Adipose tissue (tissue), 3 donors: Measurements from ENCODE around the gene CLIP1. TPM values are rescaled to one million over a fixed set of nuclear protein-coding genes. Genes with fewer than 3 reads are reported as not detected.
"Not testable (repeated sequence)": the region's sequence is repeated elsewhere in the genome, so short reads cannot be mapped to it uniquely, and the experiment has no call there.

ENCODE experiments used
- H3K27ac ChIP-seq: one replicate; pipeline ENCODE4 v1.5.1; 2013; ENCODE audit warnings: low read depth, low read length
- WGBS, 3 donors: extraction: QIAGEN DNeasy Blood & Tissue Kit; methylation state at CpG; one replicate each; pipeline ENCODE4 v1.1.7; 2013; 5-methylcytosine and 5-hydroxymethylcytosine counted together
- polyA plus RNA-seq, 3 donors: library from polyadenylated mRNA; stranded (reverse); fragments of 200-250 nt; gene quantifications; one replicate each; pipeline ENCODE4 v1.2.3, GENCODE V29; 2013
- donor health status: healthy with polysubstance abuse.
- donor health status: Bipolar disorder and iron deficiency.
- donor health status: healthy.

The CLIP1 gene
- polyA plus RNA-seq, 3 donors, result 11.9 to 29.0 (median 26.0) TPM

- H3K27ac ChIP-seq, result not testable (repeated sequence)
- 73 to 87% (median 81%) methylated on average over 5 of the region's 5 CpGs for WGBS, 3 donors
Observed at GRCh38 chr12:122444071-122444470, 21.6 kb upstream of the CLIP1 start.

- H3K27ac ChIP-seq, result not testable (repeated sequence)
- WGBS, 3 donors, result 94 to 96% (median 95%) methylated on average over 7 to 8 of the region's 8 CpGs
Observed at GRCh38 chr12:122438822-122439221, 16.4 kb upstream of the CLIP1 start.

- WGBS, 3 donors, result 53 to 68% (median 60%) methylated on average over 8 of the region's 8 CpGs
- H3K27ac ChIP-seq, result no peak overlapping the region
Observed at GRCh38 chr12:122437656-122438121, 15.2 kb upstream of the CLIP1 start.

GRCh38 chr12:122435186-122435585 is 12.7 kb upstream of the CLIP1 start:
- H3K27ac ChIP-seq, result no peak overlapping the region
- 91 to 97% (median 96%) methylated on average over 4 of the region's 4 CpGs for WGBS, 3 donors

- H3K27ac ChIP-seq, result not testable (repeated sequence)
- WGBS, 3 donors, result 95 to 99% (median 96%) methylated on average over 5 of the region's 5 CpGs
Observed at GRCh38 chr12:122429043-122429442, 6.6 kb upstream of the CLIP1 start.

GRCh38 chr12:122427403-122427802 is 4.9 kb upstream of the CLIP1 start:
- 94 to 98% (median 95%) methylated on average over 9 of the region's 9 CpGs for WGBS, 3 donors
- H3K27ac ChIP-seq, result no peak overlapping the region

- 13 to 16% (median 14%) methylated on average over 21 of the region's 21 CpGs for WGBS, 3 donors
- H3K27ac ChIP-seq, result no peak overlapping the region
Observed at GRCh38 chr12:122423258-122424165, 1.0 kb upstream of the CLIP1 start.

GRCh38 chr12:122422730-122423257 is 325 bp upstream of the CLIP1 start:
- H3K27ac ChIP-seq, result no peak overlapping the region
- WGBS, 3 donors, result 0 to 2% (median 1%) methylated on average over 20 to 39 of the region's 39 CpGs

- H3K27ac ChIP-seq, result peak overlapping the region; percentile 94
- WGBS, 3 donors, result 3 to 5% (median 3%) methylated on average over 14 of the region's 14 CpGs
Observed at GRCh38 chr12:122421187-122421820, 1.2 kb downstream of the CLIP1 start.

- peak overlapping the region; percentile 94 for H3K27ac ChIP-seq
- 51 to 84% (median 80%) methylated on average over 17 of the region's 17 CpGs for WGBS, 3 donors
Observed at GRCh38 chr12:122420471-122421162, 1.9 kb downstream of the CLIP1 start.

GRCh38 chr12:122419094-122419493 is 3.4 kb downstream of the CLIP1 start:
- 82 to 96% (median 94%) methylated on average over 3 of the region's 3 CpGs for WGBS, 3 donors
- H3K27ac ChIP-seq, result not testable (repeated sequence)

GRCh38 chr12:122415665-122416064 is 6.8 kb downstream of the CLIP1 start:
- H3K27ac ChIP-seq, result not testable (repeated sequence)
- WGBS, 3 donors, result 94 to 95% (median 95%) methylated on average over 7 of the region's 7 CpGs

GRCh38 chr12:122413516-122414404 is 8.7 kb downstream of the CLIP1 start:
- 79 to 88% (median 85%) methylated on average over 5 of the region's 5 CpGs for WGBS, 3 donors

GRCh38 chr12:122412851-122413433 is 9.5 kb downstream of the CLIP1 start:
- no peak overlapping the region for H3K27ac ChIP-seq

More at GRCh38 chr12:122413516-122414404, 8.7 kb downstream of the CLIP1 start:
- H3K27ac ChIP-seq, result no peak overlapping the region

GRCh38 chr12:122411537-122411936 is 10.9 kb downstream of the CLIP1 start:
- no peak overlapping the region for H3K27ac ChIP-seq

More at GRCh38 chr12:122412851-122413433, 9.5 kb downstream of the CLIP1 start:
- WGBS, 3 donors, result 35 to 73% (median 48%) methylated on average over 4 of the region's 4 CpGs

GRCh38 chr12:122407208-122407607 is 15.3 kb downstream of the CLIP1 start:
- 80 to 98% (median 94%) methylated on average over 3 of the region's 3 CpGs for WGBS, 3 donors
- no peak overlapping the region for H3K27ac ChIP-seq

More at GRCh38 chr12:122411537-122411936, 10.9 kb downstream of the CLIP1 start:
- 70 to 92% (median 88%) methylated on average over 3 of the region's 3 CpGs for WGBS, 3 donors

GRCh38 chr12:122406701-122407164 is 15.7 kb downstream of the CLIP1 start:
- WGBS, 3 donors, result 52 to 71% (median 71%) methylated on average over 3 of the region's 3 CpGs

More at GRCh38 chr12:122406701-122407164, 15.7 kb downstream of the CLIP1 start:
- H3K27ac ChIP-seq, result no peak overlapping the region
